Kidney epithelial cell (primary cell): ENCODE results near the gene BFAR. TPM values are rescaled to one million over a fixed set of nuclear protein-coding genes. Genes with fewer than 3 reads are reported as not detected.

ENCODE experiments used
- DNase-seq: peaks from one replicate; pipeline ENCODE4 v3.0.0-alpha.2; 2010; ENCODE audit warnings: low read depth
- H3K27me3 ChIP-seq: 2 replicates; pipeline ENCODE4 v1.6.0; 2011; ENCODE audit warnings: low read length; ENCODE audit not compliant: control insufficient read depth, insufficient read depth
- H3K36me3 ChIP-seq: 2 replicates; pipeline ENCODE4 v1.5.1; 2011; ENCODE audit warnings: low read length; ENCODE audit not compliant: control insufficient read depth, insufficient read depth
- H3K4me3 ChIP-seq: 2 replicates; pipeline ENCODE4 v1.5.1; 2011; ENCODE audit warnings: low read depth, mild to moderate bottlenecking, control low read depth, low read length
- total RNA-seq: library from RNA; depleted of rRNA; stranded (reverse); fragments of >200 nt; gene quantifications from 2 replicates; pipeline ENCODE4 v1.2.3, GENCODE V29; 2015
- TF ChIP-seq, protein P1 (sequence below): IDR thresholded peaks from 2 replicates; pipeline ENCODE4 v1.5.1; 2011; ENCODE audit warnings: mild to moderate bottlenecking, moderate library complexity, low read length, control low read depth, inconsistent platforms; ENCODE audit not compliant: insufficient read depth, poor library complexity, severe bottlenecking

The BFAR gene
- total RNA-seq, 1 donor from 2014 or later = 102 TPM

- DNase-seq = no peak
- H3K4me3 ChIP-seq = no peak overlapping the region
- H3K27me3 ChIP-seq = no peaks in the 10 kb centered on the region
- H3K36me3 ChIP-seq = peaks cover 3% of the 10 kb centered on the region
- TF ChIP-seq, protein P1, sequence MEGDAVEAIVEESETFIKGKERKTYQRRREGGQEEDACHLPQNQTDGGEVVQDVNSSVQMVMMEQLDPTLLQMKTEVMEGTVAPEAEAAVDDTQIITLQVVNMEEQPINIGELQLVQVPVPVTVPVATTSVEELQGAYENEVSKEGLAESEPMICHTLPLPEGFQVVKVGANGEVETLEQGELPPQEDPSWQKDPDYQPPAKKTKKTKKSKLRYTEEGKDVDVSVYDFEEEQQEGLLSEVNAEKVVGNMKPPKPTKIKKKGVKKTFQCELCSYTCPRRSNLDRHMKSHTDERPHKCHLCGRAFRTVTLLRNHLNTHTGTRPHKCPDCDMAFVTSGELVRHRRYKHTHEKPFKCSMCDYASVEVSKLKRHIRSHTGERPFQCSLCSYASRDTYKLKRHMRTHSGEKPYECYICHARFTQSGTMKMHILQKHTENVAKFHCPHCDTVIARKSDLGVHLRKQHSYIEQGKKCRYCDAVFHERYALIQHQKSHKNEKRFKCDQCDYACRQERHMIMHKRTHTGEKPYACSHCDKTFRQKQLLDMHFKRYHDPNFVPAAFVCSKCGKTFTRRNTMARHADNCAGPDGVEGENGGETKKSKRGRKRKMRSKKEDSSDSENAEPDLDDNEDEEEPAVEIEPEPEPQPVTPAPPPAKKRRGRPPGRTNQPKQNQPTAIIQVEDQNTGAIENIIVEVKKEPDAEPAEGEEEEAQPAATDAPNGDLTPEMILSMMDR = no peak
Observed at GRCh38 chr16:14606102-14606501, 26.6 kb upstream of the BFAR start.

DNA sequence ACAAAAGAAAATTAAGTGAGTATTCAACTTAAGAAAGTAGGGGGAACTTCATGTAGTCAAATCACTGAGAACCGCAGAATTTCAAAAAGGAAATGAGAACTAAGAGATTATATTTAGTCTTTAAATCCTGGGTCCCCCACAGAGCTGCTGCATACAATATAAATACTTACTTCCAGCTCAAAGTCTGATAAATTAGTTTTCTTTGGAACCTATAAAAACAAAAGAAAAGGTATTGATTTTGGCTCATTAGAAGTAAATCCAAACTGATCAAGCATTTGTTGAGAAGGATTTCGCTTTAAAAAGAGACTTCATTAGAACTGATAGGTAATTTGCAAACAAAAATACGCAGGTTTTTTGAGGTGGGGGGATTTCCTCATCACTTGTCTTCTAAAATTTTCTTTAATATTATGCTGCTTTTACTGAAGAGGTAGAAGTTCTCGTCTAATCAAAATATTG is 24.6 kb upstream of the BFAR start:
- H3K4me3 ChIP-seq = no peak overlapping the region
- no peaks in the 10 kb centered on the region for H3K27me3 ChIP-seq
- H3K36me3 ChIP-seq = peaks cover 2% of the 10 kb centered on the region
- TF ChIP-seq, protein P1 = no peak
- no peak for DNase-seq

DNA sequence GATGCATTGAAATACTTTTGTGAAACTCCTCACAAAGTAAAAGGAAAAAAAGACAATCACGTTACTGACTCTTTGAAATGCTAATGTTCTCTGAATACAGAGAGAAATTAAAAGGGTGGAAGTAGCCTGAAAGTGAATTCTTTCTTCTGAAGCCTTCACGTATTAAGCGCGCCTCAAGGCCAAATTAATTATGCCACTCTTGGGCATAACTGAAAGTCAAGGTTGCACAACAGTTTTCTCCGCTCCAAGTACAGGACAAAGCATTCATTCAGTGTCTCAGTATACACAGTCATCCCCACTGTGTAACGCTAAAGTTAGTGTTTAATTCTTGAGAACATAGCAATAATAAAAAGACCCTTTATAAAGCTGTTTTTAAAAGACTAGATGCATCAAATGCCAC is 24.1 kb upstream of the BFAR start:
- Histone ChIP-seq H3K4me3 (no peak overlapping the region), H3K36me3 (peaks cover 2% of the 10 kb centered on the region), H3K27me3 (no peaks in the 10 kb centered on the region)
- TF ChIP-seq, protein P1 = no peak
- DNase-seq = no peak

DNA sequence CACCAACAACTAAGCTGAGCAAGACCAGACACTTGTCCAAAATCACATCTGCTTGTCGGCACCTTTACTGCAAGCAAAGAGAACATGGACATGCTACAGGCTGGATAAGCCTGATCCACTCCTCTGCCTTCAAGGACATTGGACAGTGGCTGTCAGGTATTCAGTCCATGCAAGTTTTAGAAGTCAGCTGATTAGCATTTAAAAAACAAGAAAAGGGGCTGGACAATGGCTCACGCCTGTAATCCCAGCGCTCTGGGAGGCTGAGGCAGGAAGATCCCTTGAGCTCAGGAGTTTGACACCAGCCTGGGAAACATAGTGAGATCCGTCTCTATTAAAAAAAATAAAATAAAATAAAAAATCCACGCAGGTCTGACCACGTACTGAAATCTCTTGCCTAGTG is 23.0 kb upstream of the BFAR start:
- DNase-seq = no peak
- Histone ChIP-seq H3K36me3 (peaks cover 2% of the 10 kb centered on the region), H3K27me3 (no peaks in the 10 kb centered on the region), H3K4me3 (no peak overlapping the region)
- TF ChIP-seq, protein P1 = no peak

GRCh38 chr16:14611660-14612059 is 21.1 kb upstream of the BFAR start:
- no peaks in the 10 kb centered on the region for H3K27me3 ChIP-seq
- TF ChIP-seq, protein P1 = no peak
- H3K36me3 ChIP-seq = peaks cover 2% of the 10 kb centered on the region
- no peak overlapping the region for H3K4me3 ChIP-seq
- DNase-seq = no peak

- Histone ChIP-seq H3K27me3 (no peaks in the 10 kb centered on the region), H3K4me3 (no peak overlapping the region), H3K36me3 (no peaks in the 10 kb centered on the region)
- TF ChIP-seq, protein P1 = no peak
- DNase-seq = no peak
Observed at GRCh38 chr16:14613991-14614390, 18.8 kb upstream of the BFAR start.
